Stimulated activated CD4-positive, alpha-beta T cell treated with anti-CD3 and anti-CD28 coated beads, Interleukin-12 subunit alpha, Interleukin-12 subunit beta, amount 100 ng/mL, for 4 hours (primary cell): ENCODE results near the gene HOXA13.

Source experiments
- DNase-seq: peaks from one replicate; pipeline ENCODE4 v3.0.0-alpha.2; 2020

Gene HOXA13

GRCh38 chr7:27235387-27236311, 35.8 kb upstream of the HOXA13 start:
- no peak for DNase-seq

- DNase-seq = no peak
Measured at GRCh38 chr7:27229448-27229847, 29.6 kb upstream of the HOXA13 start.

- no peak for DNase-seq
Measured at GRCh38 chr7:27224983-27225934, 25.4 kb upstream of the HOXA13 start.

GRCh38 chr7:27223941-27224575, 24.2 kb upstream of the HOXA13 start:
- DNase-seq = no peak

GRCh38 chr7:27221201-27221797, 21.4 kb upstream of the HOXA13 start:
- no peak for DNase-seq

GRCh38 chr7:27220440-27220955, 20.6 kb upstream of the HOXA13 start:
- DNase-seq = no peak

- DNase-seq = no peak
Measured at GRCh38 chr7:27219821-27220220, 19.9 kb upstream of the HOXA13 start.

GRCh38 chr7:27217951-27218350, 18.1 kb upstream of the HOXA13 start:
- DNase-seq = no peak

GRCh38 chr7:27215356-27215755, 15.5 kb upstream of the HOXA13 start:
- no peak for DNase-seq

GRCh38 chr7:27214239-27214950, 14.5 kb upstream of the HOXA13 start:
- no peak for DNase-seq

GRCh38 chr7:27213433-27214238, 13.7 kb upstream of the HOXA13 start:
- no peak for DNase-seq

- DNase-seq = no peak
Measured at GRCh38 chr7:27212497-27213432, 12.9 kb upstream of the HOXA13 start.

- no peak for DNase-seq
Measured at GRCh38 chr7:27211764-27212204, 11.9 kb upstream of the HOXA13 start.

- DNase-seq = no peak
Measured at GRCh38 chr7:27211084-27211446, 11.2 kb upstream of the HOXA13 start.

- DNase-seq = peak; percentile 48
Measured at GRCh38 chr7:27210441-27211083, 10.7 kb upstream of the HOXA13 start.

GRCh38 chr7:27209933-27210440, 10.1 kb upstream of the HOXA13 start:
- no peak for DNase-seq

- no peak for DNase-seq
Measured at GRCh38 chr7:27208998-27209397, 9.1 kb upstream of the HOXA13 start.

- no peak for DNase-seq
Measured at GRCh38 chr7:27207348-27207985, 7.6 kb upstream of the HOXA13 start.
